HG02884 (cell line): ENCODE results near the gene SLC35E2B.
A peak's percentile ranks its signal among the peaks of the same experiment; 100 is the strongest.
"Not testable (repeated sequence)": the region's sequence is repeated elsewhere in the genome, so short reads cannot be mapped to it uniquely, and the experiment has no call there.

ENCODE experiments used
- ATAC-seq: cut with Tn5 transposase; IDR thresholded peaks from one replicate; pipeline ENCODE4 v1.9.1; 2021; ENCODE audit warnings: mild to moderate bottlenecking, moderate library complexity; ENCODE audit not compliant: unreplicated experiment

The SLC35E2B gene

GRCh38 chr1:1692714-1693647, at the start of gene SLC35E2B:
TSS of gene SLC35E2B (minus strand) at chr1:1692795. CDS start at chr1:1676699, 16,096 bp downstream.
- ATAC-seq = peak; percentile 74

- not testable (repeated sequence) for ATAC-seq
Measured at GRCh38 chr1:1741013-1741412, 48.4 kb upstream of the SLC35E2B start.

- not testable (repeated sequence) for ATAC-seq
Measured at GRCh38 chr1:1738799-1739337, 46.3 kb upstream of the SLC35E2B start.

- ATAC-seq = not testable (repeated sequence)
Measured at GRCh38 chr1:1737675-1738590, 45.3 kb upstream of the SLC35E2B start.

GRCh38 chr1:1732381-1732780, 39.8 kb upstream of the SLC35E2B start:
- no peak for ATAC-seq

GRCh38 chr1:1730870-1731269, 38.3 kb upstream of the SLC35E2B start:
- no peak for ATAC-seq

- not testable (repeated sequence) for ATAC-seq
Measured at GRCh38 chr1:1730230-1730629, 37.6 kb upstream of the SLC35E2B start.

- not testable (repeated sequence) for ATAC-seq
Measured at GRCh38 chr1:1729116-1729816, 36.7 kb upstream of the SLC35E2B start.

- not testable (repeated sequence) for ATAC-seq
Measured at GRCh38 chr1:1728308-1729005, 35.9 kb upstream of the SLC35E2B start.

- ATAC-seq = not testable (repeated sequence)
Measured at GRCh38 chr1:1727131-1727651, 34.6 kb upstream of the SLC35E2B start.

GRCh38 chr1:1726088-1726487, 33.5 kb upstream of the SLC35E2B start:
- ATAC-seq = not testable (repeated sequence)

- ATAC-seq = peak; percentile 85
Measured at GRCh38 chr1:1724035-1724864, 31.7 kb upstream of the SLC35E2B start, which contains the start of gene CDK11A. TSS of gene CDK11A (minus strand) at chr1:1724357. CDS start at chr1:1722818, 1,539 bp downstream.

- no peak for ATAC-seq
Measured at GRCh38 chr1:1721201-1721600, 28.6 kb upstream of the SLC35E2B start.

- not testable (repeated sequence) for ATAC-seq
Measured at GRCh38 chr1:1715109-1715883, 22.7 kb upstream of the SLC35E2B start.

GRCh38 chr1:1707897-1708296, 15.3 kb upstream of the SLC35E2B start:
- not testable (repeated sequence) for ATAC-seq

- not testable (repeated sequence) for ATAC-seq
Measured at GRCh38 chr1:1707241-1707640, 14.6 kb upstream of the SLC35E2B start.

- ATAC-seq = not testable (repeated sequence)
Measured at GRCh38 chr1:1705623-1706022, 13.0 kb upstream of the SLC35E2B start.
